WTC11 (cell line): ENCODE measurements around the gene DTNA. TPM values are rescaled to one million over a fixed set of nuclear protein-coding genes. Genes with fewer than 3 reads are reported as not detected.
A peak's percentile ranks its signal among the peaks of the same experiment; 100 is the strongest.

Source experiments
- ATAC-seq: fragments of 200-7000 bp; cut with Tn5 transposase; 2 replicates; pipeline ENCODE4 v1.10.0; 2021; ENCODE audit warnings: mild to moderate bottlenecking, moderate library complexity
- CTCF ChIA-PET: fragments of 300-600 bp; sonication (Branson Sonifier 250); formaldehyde crosslinking; loops from one replicate; lab custom pipeline; 2021; ENCODE audit warnings: antibody characterized with exemption; lab: Charles Lee
- POLR2A ChIA-PET: fragments of 350-600 bp; sonication (Branson Sonifier 250); formaldehyde crosslinking; loops from one replicate; lab custom pipeline; 2021; ENCODE audit warnings: antibody characterized with exemption; lab: Charles Lee
- DNase-seq: peaks from one replicate; pipeline ENCODE4 v3.0.0; 2021; ENCODE audit warnings: low spot score
- H3K27ac Mint-ChIP-seq: 2 replicates; pipeline ENCODE4 v1.8.0; 2021; ENCODE audit warnings: mixed read lengths
- H3K27me3 Mint-ChIP-seq: 2 replicates; pipeline ENCODE4 v1.8.0; 2021; ENCODE audit warnings: low read depth, mild to moderate bottlenecking, moderate library complexity, mixed read lengths
- H3K36me3 Mint-ChIP-seq: 2 replicates; pipeline ENCODE4 v1.8.0; 2021; ENCODE audit warnings: mixed read lengths
- H3K4me1 Mint-ChIP-seq: 2 replicates; pipeline ENCODE4 v1.8.0; 2022; ENCODE audit warnings: mixed read lengths
- H3K4me3 Mint-ChIP-seq: 2 replicates; pipeline ENCODE4 v1.8.0; 2021; ENCODE audit warnings: mild to moderate bottlenecking, moderate library complexity, mixed read lengths
- H3K9me3 Mint-ChIP-seq: 2 replicates; pipeline ENCODE4 v1.8.0; 2021; ENCODE audit warnings: mixed read lengths
- CBFB ChIP-seq: sonication (generic); formaldehyde crosslinking; IDR thresholded peaks from 2 replicates; pipeline ENCODE4 v1.8.1; 2022; ENCODE audit warnings: mild to moderate bottlenecking, low read depth, missing genetic modification reagents
- FOXP1 ChIP-seq: sonication (generic); formaldehyde crosslinking; IDR thresholded peaks from 2 replicates; pipeline ENCODE4 v1.8.0; 2022; ENCODE audit warnings: missing genetic modification reagents, mild to moderate bottlenecking, moderate library complexity, borderline replicate concordance
- GABPB1 ChIP-seq: sonication (generic); formaldehyde crosslinking; IDR thresholded peaks from 2 replicates; pipeline ENCODE4 v1.8.1; 2023; ENCODE audit warnings: mild to moderate bottlenecking, missing genetic modification reagents
- HMGA2 ChIP-seq: fragments of 250-450 bp; sonication (Bioruptor Pico); IDR thresholded peaks from 2 replicates; pipeline ENCODE4 v1.4.0; 2021; ENCODE audit warnings: mild to moderate bottlenecking, moderate library complexity
- IRF2 ChIP-seq: sonication (generic); formaldehyde crosslinking; IDR thresholded peaks from 2 replicates; pipeline ENCODE4 v1.8.0; 2022; ENCODE audit warnings: low read depth, missing genetic modification reagents, borderline replicate concordance
- JUN ChIP-seq: sonication (generic); formaldehyde crosslinking; IDR thresholded peaks from 2 replicates; pipeline ENCODE4 v1.8.0; 2023; ENCODE audit warnings: mild to moderate bottlenecking, missing genetic modification reagents
- MXD4 ChIP-seq: fragments of 250-450 bp; sonication (Bioruptor Pico); IDR thresholded peaks from 2 replicates; pipeline ENCODE4 v1.8.0; 2021; ENCODE audit warnings: mild to moderate bottlenecking, moderate library complexity, borderline replicate concordance
- OVOL2 ChIP-seq: fragments of 250-450 bp; sonication (Bioruptor Pico); IDR thresholded peaks from 2 replicates; pipeline ENCODE4 v1.9.0; 2021; ENCODE audit warnings: mild to moderate bottlenecking, borderline replicate concordance
- SP1 ChIP-seq: sonication (generic); formaldehyde crosslinking; conservative IDR thresholded peaks from 2 replicates; pipeline ENCODE4 v1.8.1; 2022; ENCODE audit warnings: missing genetic modification reagents
- TEAD4 ChIP-seq: sonication (generic); formaldehyde crosslinking; IDR thresholded peaks from 2 replicates; pipeline ENCODE4 v1.8.0; 2022; ENCODE audit warnings: mild to moderate bottlenecking, missing genetic modification reagents
- TP53 ChIP-seq: sonication (generic); formaldehyde crosslinking; IDR thresholded peaks from 2 replicates; pipeline ENCODE4 v1.8.1; 2023; ENCODE audit warnings: mild to moderate bottlenecking, missing genetic modification reagents
- ZNF138 ChIP-seq: sonication (generic); formaldehyde crosslinking; conservative IDR thresholded peaks from 2 replicates; pipeline ENCODE4 v1.8.1; 2022; ENCODE audit warnings: mild to moderate bottlenecking, moderate library complexity, missing genetic modification reagents
- ZNF219 ChIP-seq: sonication (generic); formaldehyde crosslinking; IDR thresholded peaks from 2 replicates; pipeline ENCODE4 v1.8.0; 2023; ENCODE audit warnings: missing genetic modification reagents, mild to moderate bottlenecking, borderline replicate concordance
- ZNF263 ChIP-seq: sonication (generic); formaldehyde crosslinking; IDR thresholded peaks from 2 replicates; pipeline ENCODE4 v1.8.1; 2022; ENCODE audit warnings: low read depth, mild to moderate bottlenecking, moderate library complexity, missing genetic modification reagents
- total RNA-seq: library from RNA; stranded (reverse); gene quantifications from 3 replicates; pipeline ENCODE4 v1.2.3, GENCODE V29; 2021
- TF ChIP-seq, protein P1 (sequence below): sonication (generic); formaldehyde crosslinking; IDR thresholded peaks from 2 replicates; pipeline ENCODE4 v1.8.0; 2023; ENCODE audit warnings: missing genetic modification reagents
- TF ChIP-seq, protein P2 (sequence below): sonication (generic); formaldehyde crosslinking; IDR thresholded peaks from 2 replicates; pipeline ENCODE4 v1.8.1; 2022; ENCODE audit warnings: low read depth, missing genetic modification reagents, borderline replicate concordance
- TF ChIP-seq, protein P3 (sequence below): sonication (generic); formaldehyde crosslinking; IDR thresholded peaks from 2 replicates; pipeline ENCODE4 v1.8.0; 2022; ENCODE audit warnings: mild to moderate bottlenecking, missing genetic modification reagents
- TF ChIP-seq, protein P4 (sequence below): sonication (generic); formaldehyde crosslinking; IDR thresholded peaks from 2 replicates; pipeline ENCODE4 v1.8.1; 2022; ENCODE audit warnings: mild to moderate bottlenecking, missing genetic modification reagents, moderate library complexity, borderline replicate concordance
- TF ChIP-seq, protein P5 (sequence below): sonication (generic); formaldehyde crosslinking; IDR thresholded peaks from 2 replicates; pipeline ENCODE4 v1.8.0; 2023; ENCODE audit warnings: missing genetic modification reagents, mild to moderate bottlenecking, borderline replicate concordance
- TF ChIP-seq, protein P6 (sequence below): fragments of 250-450 bp; sonication (Bioruptor Pico); IDR thresholded peaks from 2 replicates; pipeline ENCODE4 v1.9.0; 2021; ENCODE audit warnings: mild to moderate bottlenecking

The DTNA gene
- total RNA-seq, 1 experiment from 2014 or later, result 16.1 TPM

DNA sequence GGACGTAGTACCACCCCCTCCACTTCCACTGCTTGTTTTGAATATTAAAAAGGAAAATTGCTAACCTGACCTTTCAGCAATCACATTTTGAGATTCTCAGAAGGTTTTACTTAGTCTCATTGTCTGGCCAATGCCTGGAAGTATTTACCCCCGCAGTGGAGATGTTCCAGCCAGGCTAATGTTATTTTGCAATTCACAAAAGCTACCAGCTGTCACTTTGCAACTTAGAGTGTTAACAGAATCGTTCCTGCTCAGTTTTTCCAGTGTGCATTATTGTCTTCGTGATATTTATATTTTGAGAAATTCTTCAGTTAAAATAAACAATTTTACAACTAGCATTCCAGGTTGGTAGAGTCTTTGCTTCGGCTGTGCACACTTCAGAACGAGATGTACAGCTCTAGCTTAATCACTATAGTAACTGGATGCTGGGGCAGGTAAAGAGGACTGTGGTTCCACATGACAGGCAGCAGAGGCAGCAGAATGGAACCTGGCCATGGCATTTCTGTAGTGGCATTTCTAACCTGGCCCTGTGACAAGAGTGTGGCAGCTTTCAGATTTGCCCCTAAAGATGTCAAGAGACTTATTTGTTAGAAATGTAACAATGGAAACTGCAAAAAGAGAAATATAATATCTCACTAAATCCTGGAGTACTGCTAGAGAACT, 85.1 kb downstream of the DTNA start:
- no peaks in the 10 kb centered on the region; the same call in 1 of the 2 replicates for H3K27me3 Mint-ChIP-seq
- H3K4me1 Mint-ChIP-seq, result peaks cover 29% of the 10 kb centered on the region
- TF ChIP-seq FOXP1 (CRISPR knock-in tag) (no peak), IRF2 (CRISPR knock-in tag) (no peak), SP1 (CRISPR knock-in tag) (no peak), HMGA2 (no peak), GABPB1 (CRISPR knock-in tag) (no peak), CBFB (no peak), TEAD4 (CRISPR knock-in tag) (no peak), TP53 (CRISPR knock-in tag) (no peak), ZNF138 (CRISPR knock-in tag) (no peak), OVOL2 (CRISPR knock-in tag) (no peak), MXD4 (CRISPR knock-in tag) (no peak), ZNF219 (no peak), JUN (no peak), ZNF263 (CRISPR knock-in tag) (no peak)
- TF ChIP-seq, protein P1, sequence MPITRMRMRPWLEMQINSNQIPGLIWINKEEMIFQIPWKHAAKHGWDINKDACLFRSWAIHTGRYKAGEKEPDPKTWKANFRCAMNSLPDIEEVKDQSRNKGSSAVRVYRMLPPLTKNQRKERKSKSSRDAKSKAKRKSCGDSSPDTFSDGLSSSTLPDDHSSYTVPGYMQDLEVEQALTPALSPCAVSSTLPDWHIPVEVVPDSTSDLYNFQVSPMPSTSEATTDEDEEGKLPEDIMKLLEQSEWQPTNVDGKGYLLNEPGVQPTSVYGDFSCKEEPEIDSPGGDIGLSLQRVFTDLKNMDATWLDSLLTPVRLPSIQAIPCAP, result no peak
- TF ChIP-seq, protein P2, sequence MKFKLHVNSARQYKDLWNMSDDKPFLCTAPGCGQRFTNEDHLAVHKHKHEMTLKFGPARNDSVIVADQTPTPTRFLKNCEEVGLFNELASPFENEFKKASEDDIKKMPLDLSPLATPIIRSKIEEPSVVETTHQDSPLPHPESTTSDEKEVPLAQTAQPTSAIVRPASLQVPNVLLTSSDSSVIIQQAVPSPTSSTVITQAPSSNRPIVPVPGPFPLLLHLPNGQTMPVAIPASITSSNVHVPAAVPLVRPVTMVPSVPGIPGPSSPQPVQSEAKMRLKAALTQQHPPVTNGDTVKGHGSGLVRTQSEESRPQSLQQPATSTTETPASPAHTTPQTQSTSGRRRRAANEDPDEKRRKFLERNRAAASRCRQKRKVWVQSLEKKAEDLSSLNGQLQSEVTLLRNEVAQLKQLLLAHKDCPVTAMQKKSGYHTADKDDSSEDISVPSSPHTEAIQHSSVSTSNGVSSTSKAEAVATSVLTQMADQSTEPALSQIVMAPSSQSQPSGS (CRISPR knock-in tag), result no peak
- TF ChIP-seq, protein P3, sequence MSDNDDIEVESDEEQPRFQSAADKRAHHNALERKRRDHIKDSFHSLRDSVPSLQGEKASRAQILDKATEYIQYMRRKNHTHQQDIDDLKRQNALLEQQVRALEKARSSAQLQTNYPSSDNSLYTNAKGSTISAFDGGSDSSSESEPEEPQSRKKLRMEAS (CRISPR knock-in tag), result no peak
- TF ChIP-seq, protein P4, sequence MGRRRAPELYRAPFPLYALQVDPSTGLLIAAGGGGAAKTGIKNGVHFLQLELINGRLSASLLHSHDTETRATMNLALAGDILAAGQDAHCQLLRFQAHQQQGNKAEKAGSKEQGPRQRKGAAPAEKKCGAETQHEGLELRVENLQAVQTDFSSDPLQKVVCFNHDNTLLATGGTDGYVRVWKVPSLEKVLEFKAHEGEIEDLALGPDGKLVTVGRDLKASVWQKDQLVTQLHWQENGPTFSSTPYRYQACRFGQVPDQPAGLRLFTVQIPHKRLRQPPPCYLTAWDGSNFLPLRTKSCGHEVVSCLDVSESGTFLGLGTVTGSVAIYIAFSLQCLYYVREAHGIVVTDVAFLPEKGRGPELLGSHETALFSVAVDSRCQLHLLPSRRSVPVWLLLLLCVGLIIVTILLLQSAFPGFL (CRISPR knock-in tag), result no peak
- TF ChIP-seq, protein P5, sequence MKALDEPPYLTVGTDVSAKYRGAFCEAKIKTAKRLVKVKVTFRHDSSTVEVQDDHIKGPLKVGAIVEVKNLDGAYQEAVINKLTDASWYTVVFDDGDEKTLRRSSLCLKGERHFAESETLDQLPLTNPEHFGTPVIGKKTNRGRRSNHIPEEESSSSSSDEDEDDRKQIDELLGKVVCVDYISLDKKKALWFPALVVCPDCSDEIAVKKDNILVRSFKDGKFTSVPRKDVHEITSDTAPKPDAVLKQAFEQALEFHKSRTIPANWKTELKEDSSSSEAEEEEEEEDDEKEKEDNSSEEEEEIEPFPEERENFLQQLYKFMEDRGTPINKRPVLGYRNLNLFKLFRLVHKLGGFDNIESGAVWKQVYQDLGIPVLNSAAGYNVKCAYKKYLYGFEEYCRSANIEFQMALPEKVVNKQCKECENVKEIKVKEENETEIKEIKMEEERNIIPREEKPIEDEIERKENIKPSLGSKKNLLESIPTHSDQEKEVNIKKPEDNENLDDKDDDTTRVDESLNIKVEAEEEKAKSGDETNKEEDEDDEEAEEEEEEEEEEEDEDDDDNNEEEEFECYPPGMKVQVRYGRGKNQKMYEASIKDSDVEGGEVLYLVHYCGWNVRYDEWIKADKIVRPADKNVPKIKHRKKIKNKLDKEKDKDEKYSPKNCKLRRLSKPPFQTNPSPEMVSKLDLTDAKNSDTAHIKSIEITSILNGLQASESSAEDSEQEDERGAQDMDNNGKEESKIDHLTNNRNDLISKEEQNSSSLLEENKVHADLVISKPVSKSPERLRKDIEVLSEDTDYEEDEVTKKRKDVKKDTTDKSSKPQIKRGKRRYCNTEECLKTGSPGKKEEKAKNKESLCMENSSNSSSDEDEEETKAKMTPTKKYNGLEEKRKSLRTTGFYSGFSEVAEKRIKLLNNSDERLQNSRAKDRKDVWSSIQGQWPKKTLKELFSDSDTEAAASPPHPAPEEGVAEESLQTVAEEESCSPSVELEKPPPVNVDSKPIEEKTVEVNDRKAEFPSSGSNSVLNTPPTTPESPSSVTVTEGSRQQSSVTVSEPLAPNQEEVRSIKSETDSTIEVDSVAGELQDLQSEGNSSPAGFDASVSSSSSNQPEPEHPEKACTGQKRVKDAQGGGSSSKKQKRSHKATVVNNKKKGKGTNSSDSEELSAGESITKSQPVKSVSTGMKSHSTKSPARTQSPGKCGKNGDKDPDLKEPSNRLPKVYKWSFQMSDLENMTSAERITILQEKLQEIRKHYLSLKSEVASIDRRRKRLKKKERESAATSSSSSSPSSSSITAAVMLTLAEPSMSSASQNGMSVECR (CRISPR knock-in tag), result no peak
- TF ChIP-seq, protein P6, sequence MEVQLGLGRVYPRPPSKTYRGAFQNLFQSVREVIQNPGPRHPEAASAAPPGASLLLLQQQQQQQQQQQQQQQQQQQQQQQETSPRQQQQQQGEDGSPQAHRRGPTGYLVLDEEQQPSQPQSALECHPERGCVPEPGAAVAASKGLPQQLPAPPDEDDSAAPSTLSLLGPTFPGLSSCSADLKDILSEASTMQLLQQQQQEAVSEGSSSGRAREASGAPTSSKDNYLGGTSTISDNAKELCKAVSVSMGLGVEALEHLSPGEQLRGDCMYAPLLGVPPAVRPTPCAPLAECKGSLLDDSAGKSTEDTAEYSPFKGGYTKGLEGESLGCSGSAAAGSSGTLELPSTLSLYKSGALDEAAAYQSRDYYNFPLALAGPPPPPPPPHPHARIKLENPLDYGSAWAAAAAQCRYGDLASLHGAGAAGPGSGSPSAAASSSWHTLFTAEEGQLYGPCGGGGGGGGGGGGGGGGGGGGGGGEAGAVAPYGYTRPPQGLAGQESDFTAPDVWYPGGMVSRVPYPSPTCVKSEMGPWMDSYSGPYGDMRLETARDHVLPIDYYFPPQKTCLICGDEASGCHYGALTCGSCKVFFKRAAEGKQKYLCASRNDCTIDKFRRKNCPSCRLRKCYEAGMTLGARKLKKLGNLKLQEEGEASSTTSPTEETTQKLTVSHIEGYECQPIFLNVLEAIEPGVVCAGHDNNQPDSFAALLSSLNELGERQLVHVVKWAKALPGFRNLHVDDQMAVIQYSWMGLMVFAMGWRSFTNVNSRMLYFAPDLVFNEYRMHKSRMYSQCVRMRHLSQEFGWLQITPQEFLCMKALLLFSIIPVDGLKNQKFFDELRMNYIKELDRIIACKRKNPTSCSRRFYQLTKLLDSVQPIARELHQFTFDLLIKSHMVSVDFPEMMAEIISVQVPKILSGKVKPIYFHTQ (CRISPR knock-in tag), result no peak
- ChIA-PET CTCF (interaction anchor here (1.1 to 1.3 kb wide), 2 partner anchors 65 to 134 kb away, joined by 3 to 4 read pairs; no protein-coding TSS in a partner anchor), POLR2A (no interaction called here)
- DNase-seq (no peak), ATAC-seq (peak; percentile 41)
- H3K27ac Mint-ChIP-seq, result no peak overlapping the region
- H3K36me3 Mint-ChIP-seq, result peaks cover 26% of the 10 kb centered on the region
- H3K4me3 Mint-ChIP-seq, result no peak overlapping the region
- peaks cover 23% of the 10 kb centered on the region for H3K9me3 Mint-ChIP-seq
